Liver (tissue), 2 donors: Measurements from ENCODE around the gene HSPA4L.

Source experiments
- JUND ChIP-seq, 2 donors: IDR thresholded peaks; 2 replicates each; pipeline ENCODE4 v1.6.1; 2016; ENCODE audit warnings: antibody characterized with exemption in 2 of 2
- RAD21 ChIP-seq, 2 donors: IDR thresholded peaks; 2 replicates each; pipeline ENCODE4 v1.6.1; 2016; ENCODE audit warnings: antibody characterized with exemption in 2 of 2, mild to moderate bottlenecking in 2 of 2
- donor health status: healthy.

GRCh38 chr4:127844601-127845116 lies 62.5 kb downstream of the HSPA4L start:
- TF ChIP-seq JUND (IDR thresholded peaks at IDR 0.05) (no peak), RAD21 (IDR thresholded peaks at IDR 0.05) (no peak)
